22Rv1 (cell line): ENCODE results near the gene MX2.

Experiments used
- H3K27ac ChIP-seq: fragments of 450-650 bp; 2 replicates; pipeline ENCODE4 v1.5.1; 2017
- CTCF ChIP-seq: fragments of 450-650 bp; IDR thresholded peaks from 2 replicates; pipeline ENCODE4 v1.5.1; 2017; ENCODE audit warnings: mild to moderate bottlenecking
- ZFX ChIP-seq: fragments of 450-650 bp; IDR thresholded peaks from 2 replicates; pipeline ENCODE4 v1.6.1; 2017; ENCODE audit warnings: antibody characterized with exemption, borderline replicate concordance

MX2 gene

DNA sequence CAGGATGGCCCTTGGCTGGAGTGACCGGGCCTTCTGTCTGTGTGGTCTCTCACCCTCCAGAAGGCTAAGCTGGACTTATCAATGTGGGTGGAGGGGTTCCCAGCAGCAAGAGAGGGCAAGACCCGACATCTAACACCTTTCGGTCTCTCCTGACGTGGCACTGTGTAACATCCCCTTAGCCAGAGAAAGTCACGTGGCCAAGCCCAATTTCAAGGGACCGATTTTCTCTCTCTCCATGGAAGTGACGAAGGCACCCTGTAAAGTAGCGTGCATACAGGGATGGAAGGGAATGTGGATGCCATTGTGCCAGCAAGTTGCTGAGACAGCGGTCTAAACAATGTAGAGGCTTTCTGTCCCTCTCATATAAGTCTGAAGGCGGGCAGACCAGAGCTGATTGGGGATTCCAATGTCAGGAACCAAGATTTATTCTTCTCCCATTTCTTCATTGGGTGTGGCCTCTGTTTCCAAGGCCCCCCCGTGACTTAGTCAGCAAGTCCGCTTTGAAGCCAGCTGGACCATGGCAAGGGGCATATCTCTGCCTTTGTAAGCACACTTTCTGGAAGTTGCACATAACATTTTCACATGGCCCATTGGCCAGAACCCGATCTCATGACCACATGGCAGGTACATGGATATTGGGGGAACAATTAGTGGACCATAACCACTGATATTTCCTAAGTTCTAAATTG lies 76.7 kb downstream of the MX2 start:
- TF ChIP-seq ZFX (no peak), CTCF (no peak)
- H3K27ac ChIP-seq = no peak overlapping the region

DNA sequence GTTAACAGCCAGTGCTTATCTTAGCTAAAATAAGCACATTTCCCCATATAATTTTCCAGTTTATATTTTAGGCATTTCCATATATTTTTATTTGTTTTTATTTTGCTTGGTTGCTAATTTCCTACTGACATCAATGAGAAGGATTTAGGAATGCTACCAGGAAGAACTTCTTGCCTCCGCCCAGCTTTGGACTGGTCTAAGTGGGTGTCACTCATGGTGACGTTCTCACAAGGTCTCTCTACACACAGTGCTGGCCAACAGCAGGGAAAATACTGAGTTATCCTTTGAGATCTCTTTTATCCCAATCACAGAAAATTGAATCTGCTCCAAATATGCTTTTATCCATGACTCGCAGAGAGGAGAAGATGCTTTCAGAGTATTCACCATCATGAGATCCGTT lies 77.4 kb downstream of the MX2 start:
- no peak for TF ChIP-seq ZFX
- TF ChIP-seq CTCF = no peak

GRCh38 chr21:41441546-41441945 lies 79.7 kb downstream of the MX2 start:
- no peak for TF ChIP-seq ZFX
- no peak for TF ChIP-seq CTCF
- no peak overlapping the region for H3K27ac ChIP-seq

More for the DNA sequence above, 77.4 kb downstream of the MX2 start:
- H3K27ac ChIP-seq = no peak overlapping the region

GRCh38 chr21:41442481-41443186 lies 80.8 kb downstream of the MX2 start:
- no peak for TF ChIP-seq CTCF
- TF ChIP-seq ZFX = no peak
- H3K27ac ChIP-seq = no peak overlapping the region

DNA sequence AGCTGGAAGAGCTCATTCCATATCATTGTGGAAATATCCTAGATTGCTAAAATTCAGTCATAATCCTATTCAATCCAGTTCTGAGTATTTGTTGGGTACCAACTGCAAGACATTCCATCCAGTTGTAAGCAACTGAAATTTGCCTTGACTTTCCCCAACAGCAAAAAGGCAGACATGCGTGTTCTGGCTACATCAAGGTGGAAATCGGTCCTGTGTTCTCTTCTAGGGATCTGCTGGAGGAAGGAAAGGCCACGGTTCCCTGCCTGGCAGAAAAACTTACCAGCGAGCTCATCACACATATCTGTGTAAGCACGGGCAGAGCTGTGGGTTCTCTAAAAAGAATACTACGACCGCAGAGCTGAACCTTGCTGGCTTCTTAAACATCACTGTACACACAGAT lies 81.7 kb downstream of the MX2 start:
- TF ChIP-seq CTCF (no peak), ZFX (no peak)

DNA sequence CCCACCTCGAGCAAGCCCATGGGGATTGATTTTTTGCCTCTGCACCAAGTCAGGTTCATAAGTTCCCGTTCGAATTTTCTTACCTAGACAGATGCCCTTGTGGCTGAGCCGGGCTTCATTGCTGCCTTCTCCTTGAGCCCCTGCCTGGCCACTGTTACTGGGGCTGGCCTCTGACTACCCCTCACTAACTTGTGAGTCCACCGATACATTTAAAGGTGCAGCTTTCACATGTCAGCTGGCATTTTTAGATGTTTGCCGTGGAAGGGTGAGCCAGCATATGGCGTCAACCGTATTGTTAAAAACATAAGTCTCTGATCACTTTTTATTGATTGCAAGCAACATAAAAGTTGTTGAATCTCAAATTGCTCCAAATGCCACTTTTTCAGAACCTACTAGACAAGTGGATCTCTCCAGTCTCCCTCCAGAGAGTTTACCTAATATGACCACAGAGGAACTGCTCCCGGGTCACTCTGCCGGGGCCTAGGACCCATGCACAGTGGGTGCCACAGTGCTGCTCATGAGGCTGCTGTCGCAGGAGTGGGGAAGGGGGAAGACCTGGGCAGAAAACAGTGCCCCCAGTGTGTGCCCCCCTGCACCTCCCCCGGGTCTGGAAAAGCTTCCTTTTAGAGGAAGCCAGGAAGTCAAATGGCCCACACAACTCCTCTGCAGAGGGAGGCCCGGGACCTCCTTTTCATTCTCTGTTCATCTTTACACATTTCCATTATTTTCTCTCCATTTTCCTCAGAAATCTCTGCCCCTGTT lies 83.1 kb downstream of the MX2 start:
- no peak overlapping the region for H3K27ac ChIP-seq
- TF ChIP-seq CTCF (no peak), ZFX (no peak)

More for the DNA sequence above, 81.7 kb downstream of the MX2 start:
- no peak overlapping the region for H3K27ac ChIP-seq

DNA sequence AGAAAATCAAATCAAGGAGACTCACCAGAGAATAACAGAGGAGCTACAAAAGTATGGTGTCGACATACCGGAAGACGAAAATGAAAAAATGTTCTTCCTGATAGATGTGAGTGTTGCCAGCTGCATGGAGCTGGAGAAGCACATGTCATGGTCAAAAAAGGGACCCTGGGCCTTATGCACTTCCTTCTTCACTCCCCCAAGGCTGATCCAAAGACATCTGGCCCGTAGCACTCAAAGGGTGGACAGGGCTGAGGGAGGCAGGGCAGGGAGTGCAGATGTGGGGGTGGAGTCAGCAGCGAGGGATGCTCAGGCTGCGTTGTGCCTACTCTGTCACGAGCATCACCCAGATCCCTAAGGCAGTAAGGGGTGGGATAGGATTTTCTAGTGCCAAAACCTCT lies 83.6 kb downstream of the MX2 start:
- TF ChIP-seq ZFX = no peak
- TF ChIP-seq CTCF = no peak

More for the DNA sequence above, 83.6 kb downstream of the MX2 start:
- no peak overlapping the region for H3K27ac ChIP-seq
